HG02981 (cell line): ENCODE results near the gene C1QL1.

Experiments
- ATAC-seq: cut with Tn5 transposase; IDR thresholded peaks from one replicate; pipeline ENCODE4 v1.9.1; 2021; ENCODE audit warnings: mild to moderate bottlenecking, moderate library complexity; ENCODE audit not compliant: unreplicated experiment

Gene C1QL1

DNA sequence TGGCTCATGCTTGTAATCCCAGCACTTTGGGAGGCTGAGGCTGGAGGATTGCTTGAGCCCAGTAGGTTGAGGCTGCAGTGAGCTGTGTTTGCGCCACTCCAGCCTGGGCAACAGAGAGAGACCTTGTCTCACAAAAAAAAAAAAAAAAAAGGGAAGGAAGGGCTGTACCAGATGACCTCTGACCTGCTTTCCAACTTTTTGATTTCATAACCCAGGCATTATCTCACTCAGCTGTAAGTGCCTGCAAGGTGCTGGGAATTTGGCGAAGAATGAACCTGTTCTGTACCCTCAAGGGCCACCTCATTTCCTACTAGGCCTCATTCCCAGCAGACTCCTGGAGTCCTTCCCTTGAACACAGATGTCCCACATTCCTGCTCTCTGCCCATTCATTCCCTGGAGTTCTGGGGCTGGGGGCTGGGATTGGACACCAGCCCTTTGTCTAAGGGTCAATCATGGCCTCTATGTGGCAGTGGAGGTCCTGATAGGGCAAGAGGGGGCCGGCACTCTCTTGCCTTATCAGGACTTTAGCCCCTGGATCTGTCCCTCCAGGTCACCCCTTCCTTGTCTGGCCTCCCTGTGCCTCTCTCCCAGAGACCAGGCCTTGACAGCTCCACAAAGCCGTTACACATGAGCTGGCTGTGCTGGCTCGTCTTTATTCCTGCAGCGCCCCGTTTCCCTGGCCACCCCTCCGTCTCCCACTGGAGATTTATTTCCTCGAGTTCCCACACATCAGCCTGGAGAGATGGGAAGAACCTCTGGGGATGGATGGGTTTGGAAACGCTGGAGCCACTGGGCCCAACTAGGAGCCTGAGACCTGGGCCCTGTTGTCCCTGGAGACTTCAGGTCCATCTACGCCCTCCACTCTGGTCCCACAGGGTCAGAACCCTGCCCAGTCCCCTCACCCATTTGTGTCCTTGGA lies 52.0 kb downstream of the C1QL1 start:
- no peak for ATAC-seq

DNA sequence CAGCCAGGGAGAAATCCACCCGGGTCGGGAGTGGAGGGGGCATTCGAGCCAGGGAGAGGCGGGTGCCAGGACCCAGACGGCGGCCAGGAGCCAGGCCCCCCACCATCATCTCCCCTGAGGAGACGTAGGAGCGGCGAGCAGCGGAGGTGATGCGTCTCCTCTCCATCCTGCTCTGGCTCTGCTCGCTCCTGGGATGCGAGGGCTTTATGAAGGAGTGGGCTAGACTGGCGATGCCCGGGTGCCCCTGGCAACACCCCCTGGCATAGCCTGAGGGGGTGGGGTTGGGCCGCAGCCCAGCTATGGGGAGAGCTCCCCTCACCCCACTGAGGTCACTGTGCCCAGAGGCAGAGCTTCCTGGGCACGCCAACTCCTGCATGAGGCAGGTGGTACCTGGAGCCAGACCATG lies 52.8 kb downstream of the C1QL1 start, which contains the start of gene GFAP:
TSS of gene GFAP (minus strand) at position 180 of the 406 bp plus-strand sequence. CDS start at position 166, 14 bp downstream.
- no peak for ATAC-seq

DNA sequence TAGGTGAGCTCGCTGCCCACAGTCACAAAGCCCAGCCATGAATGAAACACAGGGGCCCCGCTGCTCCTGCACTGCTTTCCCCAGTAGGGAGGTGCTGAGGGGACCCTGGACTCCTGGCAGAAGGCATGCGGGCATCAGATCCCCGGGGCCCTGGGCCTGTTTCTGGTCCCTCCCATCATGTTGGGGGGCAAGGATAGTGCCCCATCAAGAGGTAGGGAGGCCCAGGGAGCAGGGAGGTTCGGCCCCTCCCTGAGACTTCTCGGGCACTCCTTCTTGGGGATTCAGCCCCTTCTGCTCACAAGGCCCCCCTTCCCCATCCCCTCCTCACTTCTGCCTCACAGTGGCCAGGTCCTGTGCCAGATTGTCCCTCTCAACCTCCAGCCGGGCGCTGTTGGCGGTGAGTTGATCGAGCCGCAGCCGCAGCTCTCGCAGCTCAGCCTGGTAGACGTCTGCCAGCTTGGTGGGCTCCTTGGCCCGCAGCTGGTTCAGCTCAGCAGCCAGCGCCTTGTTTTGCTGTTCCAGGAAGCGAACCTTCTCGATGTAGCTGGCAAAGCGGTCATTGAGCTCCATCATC lies 53.3 kb downstream of the C1QL1 start:
- no peak for ATAC-seq

DNA sequence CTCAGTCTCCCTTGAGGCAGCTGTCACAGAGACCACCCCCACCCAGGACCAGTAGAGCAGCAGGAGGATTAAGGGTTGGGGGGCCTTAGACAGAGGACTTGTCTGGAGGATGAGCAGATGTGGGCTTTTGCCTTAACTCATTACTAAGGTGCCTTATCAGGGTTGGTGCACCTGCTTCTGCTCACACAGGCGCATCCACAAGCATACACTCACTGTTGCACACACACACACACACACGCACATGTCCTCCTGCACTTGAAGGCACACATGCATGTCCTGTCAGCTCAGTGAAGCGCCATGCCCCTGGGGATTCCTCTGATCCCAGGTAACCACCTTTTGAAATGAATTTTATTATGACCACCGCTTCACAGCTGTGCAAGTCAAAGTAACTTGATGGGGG lies 54.0 kb downstream of the C1QL1 start:
- no peak for ATAC-seq

DNA sequence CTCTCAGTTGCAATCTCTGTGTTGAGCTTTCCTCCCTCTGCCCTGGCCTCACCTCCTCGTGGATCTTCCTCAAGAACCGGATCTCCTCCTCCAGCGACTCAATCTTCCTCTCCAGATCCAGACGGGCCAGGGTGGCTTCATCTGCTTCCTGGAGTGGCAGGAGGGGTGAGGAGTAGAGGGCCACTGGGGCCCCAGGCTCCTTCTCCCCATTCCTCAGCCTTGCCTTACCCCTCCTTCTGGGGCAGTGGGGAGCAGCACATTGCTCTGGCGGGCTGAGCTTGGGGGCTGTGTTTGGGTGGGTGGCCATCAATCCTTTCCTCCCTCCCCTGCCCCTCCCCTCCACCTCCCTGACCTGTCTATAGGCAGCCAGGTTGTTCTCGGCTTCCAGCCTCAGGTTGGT lies 54.4 kb downstream of the C1QL1 start:
- no peak for ATAC-seq

DNA sequence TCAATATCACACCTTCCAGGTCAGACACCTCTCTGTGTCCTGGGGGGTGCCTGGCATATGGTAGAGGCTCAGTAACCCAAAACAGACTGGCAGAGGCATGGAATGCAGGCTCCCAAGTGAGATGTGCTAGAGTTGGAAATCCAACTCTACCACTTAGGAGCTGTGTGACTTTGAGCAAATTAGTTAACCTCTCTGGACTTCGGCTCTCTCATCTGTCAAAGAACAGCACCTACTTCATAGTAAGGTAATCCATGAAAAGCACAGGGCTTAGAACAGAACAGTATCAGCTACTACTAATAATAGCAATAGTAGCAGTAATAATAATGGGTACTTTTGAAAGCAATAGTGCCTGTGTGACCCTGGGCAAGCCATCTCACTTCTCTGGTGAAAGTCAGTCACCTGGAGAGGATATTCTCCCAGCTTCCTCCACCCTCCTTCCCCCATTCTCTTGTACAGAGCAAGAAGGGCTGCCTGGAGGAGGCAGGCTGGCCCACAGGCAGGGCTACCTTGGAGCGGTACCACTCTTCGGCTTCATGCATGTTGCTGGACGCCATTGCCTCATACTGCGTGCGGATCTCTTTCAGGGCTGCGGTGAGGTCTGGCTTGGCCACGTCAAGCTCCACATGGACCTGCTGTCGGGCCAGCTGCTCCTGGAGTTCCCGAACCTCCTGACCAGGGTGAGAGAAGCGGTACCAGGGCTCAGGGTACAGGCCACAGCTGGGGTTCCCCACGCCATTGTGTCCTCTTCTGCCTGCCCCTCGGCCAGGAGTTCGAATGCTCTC lies 55.1 kb downstream of the C1QL1 start:
- ATAC-seq: no peak

DNA sequence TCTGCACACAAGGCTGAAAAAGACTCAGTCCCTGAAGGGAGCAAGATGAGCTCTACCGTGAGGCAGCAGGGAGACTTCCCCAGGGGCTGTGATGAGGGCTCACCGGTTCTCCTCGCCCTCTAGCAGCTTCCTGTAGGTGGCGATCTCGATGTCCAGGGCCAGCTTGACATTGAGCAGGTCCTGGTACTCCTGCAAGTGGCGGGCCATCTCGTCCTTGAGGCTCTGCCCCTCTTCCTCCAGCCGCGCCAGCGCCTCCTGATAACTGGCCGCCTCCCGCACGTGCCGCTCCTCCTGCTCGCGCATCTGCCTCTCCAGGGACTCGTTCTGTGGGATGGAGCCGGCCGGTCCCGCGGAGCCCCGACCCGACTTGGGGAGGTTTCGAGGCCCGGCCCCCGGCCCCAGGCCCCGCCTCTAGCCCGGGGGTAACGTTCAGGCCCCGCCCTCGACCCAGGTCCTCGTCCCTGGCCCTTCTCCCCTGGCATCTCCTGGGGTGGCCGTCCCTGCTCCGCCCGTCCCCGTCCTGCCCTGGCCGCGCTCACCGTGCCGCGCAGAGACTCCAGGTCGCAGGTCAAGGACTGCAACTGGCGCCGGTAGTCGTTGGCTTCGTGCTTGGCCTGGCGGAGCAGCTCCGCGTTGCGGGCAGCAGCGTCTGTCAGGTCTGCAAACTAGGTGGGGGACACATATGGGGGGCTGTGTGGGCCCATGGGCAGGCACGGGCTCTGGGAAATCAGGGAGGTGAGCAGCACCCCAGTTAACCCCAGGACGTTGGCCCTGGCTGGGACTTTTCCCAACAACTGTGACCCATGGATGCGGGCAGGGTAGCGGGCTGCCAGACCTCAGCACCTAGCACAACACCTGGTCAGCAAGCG lies 56.7 kb downstream of the C1QL1 start:
- ATAC-seq: no peak

DNA sequence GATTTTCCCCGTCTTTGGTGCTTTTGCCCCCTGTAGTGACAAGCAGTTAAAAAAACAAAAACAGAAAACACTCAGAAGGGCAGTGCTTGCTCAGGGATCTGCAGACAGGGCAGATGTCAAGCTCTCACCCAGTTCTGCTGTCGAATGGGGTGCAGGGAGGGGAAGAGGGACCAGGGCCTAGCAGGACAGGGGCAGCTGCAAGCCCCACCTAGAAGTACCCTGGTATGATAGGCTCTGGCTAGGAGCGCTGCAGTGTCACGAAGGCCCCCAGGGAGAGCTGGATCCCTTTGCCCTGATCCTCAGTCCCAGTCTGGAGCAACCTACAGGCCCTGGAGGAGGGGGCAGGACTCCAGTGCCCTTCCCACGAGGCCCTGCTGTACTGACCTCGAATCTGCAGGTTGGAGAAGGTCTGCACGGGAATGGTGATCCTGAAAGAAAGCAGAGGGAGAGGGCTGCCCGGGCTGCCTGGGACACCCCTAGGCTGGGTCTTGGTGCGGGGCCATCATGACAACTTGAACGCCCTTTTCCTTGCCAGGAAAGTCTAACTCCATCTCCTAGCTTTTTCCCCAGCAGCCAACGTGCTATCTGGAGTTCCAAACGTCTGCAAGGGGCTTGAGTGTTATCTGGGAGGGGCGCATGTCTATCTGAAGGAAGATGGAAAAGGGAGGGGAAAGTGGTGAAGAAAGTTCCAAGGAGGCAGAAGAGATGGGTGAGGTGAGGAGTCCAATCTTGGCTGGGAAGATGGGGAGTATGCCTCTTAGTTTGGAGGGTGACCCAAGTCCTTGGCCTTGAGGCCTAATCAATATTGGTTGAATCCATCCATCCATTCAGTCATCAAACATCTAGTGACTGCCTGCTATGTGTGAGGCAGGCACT lies 57.6 kb downstream of the C1QL1 start:
- ATAC-seq: no peak
